Measurements from ENCODE around the gene RASSF3.
"Not testable (repeated sequence)": the region's sequence is repeated elsewhere in the genome, so short reads cannot be mapped to it uniquely, and the experiment has no call there.

Gene RASSF3

DNA sequence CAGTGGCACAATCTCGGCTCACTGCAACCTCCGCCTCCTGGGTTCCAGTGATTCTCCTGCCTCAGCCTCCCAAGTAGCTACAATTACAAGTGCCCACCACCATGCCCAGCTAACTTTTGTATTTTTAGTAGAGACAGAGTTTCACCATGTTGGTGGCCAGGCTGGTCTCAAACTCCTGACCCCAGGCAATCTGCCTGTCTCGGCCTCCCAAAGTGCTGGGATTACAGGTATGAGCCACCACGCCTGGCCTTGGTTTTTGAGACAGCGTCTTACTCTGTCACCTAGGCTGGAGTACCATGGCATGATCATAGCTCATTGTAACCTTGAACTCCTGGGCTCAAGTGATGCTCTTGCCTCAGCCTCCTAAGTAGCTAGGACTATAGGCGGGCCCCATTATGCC lies 79.9 kb downstream of the RASSF3 start:
- not testable (repeated sequence) for DNase-seq (ENCODE audit: low read depth)

DNA sequence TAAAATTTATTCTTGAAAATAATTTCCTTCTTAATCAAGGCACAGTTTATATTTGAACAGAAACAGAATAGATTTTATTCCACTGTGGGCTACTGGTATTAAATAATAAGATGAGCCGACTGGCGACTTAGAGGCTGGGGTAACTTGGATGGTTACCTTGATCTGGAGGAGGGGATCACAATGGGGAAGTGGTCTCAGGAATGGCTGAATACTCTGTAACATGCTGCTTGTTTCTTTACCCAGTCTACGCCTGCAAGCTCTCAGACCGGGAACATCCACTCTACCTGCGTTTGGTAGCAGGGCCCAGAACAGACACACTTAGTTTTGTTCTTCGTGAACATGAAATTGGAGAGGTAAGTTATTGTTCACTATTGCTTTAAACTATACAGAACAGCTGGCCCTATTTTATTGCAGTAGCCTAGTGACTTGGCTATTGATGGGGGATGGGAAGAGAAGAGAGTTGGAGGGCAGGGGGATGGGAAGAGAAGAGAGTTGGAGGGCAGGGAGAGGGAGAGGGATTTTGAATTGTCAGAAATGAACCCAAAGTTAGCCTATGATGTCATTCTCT lies 81.0 kb downstream of the RASSF3 start:
- no peak for DNase-seq (ENCODE audit: low read depth)

DNA sequence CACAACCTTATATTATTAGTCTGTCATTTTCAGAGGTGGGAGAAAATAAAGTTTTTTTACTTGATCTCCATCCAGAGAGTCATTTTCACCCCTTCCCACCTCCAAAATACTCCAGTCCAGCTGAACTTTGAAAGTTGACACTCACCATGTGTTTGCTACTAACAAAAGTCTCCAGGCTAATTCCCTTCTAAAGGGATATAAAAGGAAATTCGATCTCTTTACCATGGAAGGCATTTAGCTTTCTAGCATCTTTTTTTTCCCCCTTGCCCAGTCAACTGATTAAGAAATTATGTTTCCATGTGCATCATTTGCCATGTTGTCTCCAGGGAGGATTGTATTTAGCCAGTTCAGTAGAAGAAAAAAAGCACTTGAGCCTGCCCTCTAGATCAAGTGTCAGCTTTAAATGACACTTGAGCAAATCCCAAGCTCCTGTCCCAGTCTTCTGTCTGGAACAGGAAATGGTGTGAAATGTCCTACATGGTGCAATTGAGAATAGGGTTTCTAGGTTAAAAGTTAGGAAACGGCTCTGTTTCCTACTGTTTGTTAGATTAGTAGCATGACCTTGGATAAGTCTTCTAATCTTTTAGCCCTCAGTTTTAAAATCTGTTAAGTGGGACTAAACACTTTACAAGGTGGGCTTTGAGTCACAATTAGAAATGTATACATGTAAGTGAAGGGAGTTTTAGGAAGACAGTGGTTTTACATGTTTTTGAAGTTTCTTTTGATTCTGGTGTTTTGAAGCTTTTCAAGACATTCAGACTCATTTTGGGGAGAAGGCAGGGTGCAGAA lies 81.7 kb downstream of the RASSF3 start:
- DNase-seq (ENCODE audit: low read depth) = no peak

DNA sequence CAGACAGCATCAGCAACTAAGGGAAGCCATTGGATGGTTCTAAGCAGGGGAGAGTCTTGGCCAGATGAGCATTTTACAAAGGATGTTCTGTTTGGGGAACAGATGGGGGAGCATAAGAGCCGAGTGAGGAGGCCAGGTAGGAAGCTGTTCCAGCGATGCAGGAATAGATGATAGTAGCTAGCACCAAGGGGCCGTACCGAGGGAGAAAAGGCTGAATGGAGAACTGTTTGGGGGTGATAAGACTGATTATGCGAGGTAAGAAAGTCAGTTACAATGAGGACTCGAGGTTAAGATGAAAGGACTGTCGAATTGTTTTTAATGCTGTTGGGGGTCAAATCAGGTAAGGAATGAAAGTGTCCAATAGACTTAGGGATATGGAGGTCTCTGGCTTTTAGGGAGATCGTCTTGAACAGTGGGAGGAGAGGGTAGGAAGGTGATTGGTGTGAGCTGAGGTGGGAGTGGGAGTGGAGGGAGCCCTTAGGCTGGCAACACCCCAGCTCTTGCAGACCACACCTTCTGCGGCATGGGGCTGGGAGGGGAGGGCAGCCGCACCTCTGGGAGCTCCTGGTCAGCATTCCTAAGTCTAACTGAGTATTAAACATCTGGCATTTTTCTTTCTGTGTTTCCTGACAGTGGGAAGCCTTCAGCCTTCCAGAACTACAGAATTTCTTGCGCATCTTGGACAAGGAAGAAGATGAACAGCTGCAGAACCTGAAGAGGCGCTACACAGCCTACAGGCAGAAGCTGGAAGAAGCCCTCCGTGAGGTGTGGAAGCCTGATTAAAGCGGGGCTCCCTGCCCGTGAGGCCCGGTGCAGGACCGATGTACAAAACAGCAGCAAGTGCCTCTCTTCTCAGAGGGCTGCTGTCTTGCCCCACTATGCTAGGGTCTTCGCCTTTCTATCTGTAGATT lies 84.1 kb downstream of the RASSF3 start:
- no peak for DNase-seq (ENCODE audit: low read depth)

DNA sequence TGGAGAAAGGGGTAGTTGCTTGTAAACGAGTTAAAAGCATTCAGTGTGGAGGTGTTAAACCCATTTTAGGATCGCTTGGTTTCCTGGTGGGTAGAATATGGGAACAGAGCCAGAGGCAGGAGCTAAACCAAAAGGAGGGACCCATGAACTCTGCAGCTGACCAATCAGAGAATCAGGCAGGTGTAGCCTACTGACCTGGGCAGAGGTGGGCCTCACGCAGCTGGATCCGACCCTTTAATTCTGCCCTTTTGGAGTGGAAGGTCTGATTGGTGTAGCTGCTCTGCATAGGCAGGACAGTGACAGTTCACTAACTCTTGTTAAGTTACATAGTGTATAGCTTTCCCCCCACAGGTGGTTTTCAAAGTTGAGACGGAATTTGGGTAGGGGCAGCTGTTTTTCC lies 85.3 kb downstream of the RASSF3 start:
- no peak for DNase-seq (ENCODE audit: low read depth)

DNA sequence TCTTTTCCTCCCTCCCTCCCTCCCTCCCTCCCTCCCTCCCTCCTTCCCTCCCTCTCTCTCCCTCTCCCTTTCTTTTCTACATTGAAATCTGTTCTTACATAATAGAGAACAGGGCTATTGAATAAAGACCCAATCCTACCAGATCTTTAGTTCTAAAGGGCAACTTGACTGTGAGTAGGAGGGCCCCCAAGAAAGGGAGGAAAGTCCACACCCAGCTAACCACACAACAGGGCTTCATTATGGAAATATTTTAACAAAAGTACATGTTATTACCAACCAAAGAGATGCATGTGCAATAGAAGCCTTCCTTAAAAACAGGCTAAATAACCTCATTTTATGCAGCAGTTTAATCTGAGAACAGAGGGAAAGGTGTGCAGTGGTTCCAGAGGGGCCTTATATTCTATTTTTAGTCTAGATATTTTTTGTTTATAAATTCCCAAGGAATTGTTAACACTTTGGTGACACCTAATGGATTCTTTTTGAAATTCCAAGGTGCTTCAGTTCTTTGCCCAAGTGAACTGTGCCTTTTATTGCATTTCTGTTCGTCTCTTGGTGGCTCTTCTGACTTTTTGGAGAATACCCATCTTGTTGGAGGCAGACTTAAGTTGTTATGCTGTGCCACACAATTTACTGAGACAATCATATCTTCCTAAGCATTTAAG lies 85.9 kb downstream of the RASSF3 start:
- no peak for DNase-seq (ENCODE audit: low read depth)

DNA sequence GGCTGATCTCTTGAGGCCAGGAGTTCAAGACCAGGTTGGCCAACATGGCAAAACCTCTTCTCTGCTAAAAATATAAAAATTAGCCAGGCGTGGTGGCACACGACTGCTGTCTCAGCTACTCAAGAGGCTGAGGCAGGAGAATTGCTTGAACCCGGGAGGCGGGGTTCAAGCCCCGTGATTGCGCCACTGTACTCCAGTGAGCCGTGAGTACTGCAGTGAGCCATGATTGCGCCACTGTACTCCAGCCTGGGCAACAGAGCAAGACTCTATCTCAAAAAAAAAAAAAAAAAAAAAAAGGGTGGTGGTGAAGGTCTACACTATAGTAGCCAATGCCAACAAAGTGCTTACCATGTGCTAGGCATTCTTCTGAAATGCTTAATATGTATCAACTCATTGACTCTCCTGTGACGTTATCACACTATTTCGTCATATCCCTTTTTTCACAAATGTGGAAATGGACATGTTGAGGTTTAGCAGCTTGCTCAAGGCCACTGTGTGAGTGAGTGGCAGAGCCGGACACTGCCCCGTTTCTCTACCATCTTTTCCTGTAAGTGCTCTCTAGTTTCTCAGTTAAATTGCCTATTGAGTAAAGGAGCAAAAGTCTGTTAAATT lies 89.3 kb downstream of the RASSF3 start:
- no peak for DNase-seq (ENCODE audit: low read depth)

DNA sequence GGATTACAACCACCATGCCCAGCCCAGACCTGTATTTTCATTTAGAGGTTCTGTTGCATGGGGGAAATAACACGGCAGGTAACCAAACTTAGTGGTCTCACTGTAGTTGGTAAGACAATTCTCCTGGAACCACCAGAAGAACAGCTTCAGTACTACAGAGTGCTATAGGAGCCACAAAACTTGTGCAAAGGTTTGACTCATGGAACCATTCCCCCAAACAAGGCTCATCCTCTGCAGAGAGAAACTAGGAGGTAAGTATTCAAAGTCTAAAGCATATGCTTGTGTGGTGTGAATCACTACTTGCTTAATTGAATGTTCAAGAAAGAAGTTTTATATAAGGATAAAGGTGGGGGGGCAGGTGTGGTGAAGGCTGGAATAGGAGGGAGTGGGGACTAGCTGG lies 90.2 kb downstream of the RASSF3 start:
- DNase-seq (ENCODE audit: low read depth) = no peak

DNA sequence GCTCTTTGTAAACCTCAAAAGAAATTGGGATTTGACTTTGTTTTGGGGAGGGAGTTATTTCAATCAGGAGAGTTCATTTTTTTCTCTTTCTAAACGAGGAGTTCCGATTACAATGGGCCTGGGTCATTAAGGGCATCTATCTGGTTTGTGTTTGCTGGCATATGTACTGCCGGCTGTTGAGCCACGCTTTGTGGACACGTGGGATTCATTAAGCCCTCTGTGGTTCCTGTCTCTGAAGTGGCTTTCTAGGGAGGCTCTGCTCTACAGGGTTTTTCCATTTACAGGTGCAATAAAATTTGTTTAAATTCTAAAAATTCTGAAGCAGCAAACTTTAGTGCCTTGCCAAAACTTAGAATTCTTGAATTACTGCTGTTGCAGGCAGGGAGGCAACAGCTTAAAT lies 91.0 kb downstream of the RASSF3 start:
- DNase-seq (ENCODE audit: low read depth) = no peak

DNA sequence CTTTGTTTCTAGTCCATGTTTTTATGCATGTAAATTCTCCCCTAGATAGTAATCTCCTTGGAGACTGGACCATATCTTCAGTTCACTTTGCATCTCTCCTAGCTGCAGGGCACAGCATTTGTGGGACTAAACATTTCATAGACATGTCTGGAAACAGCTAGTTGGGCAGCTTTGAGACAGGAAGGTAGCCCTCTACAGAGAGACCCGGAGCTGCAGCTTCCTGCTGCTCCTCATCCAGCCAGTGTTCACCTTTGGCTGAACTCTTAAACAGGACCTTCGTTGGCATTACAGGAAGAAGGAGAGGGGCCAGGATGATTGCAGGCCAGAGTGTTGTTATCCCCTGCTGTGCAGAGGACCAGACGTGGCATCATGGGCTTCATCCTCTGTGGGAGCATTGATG lies 96.0 kb downstream of the RASSF3 start:
- DNase-seq (ENCODE audit: low read depth) = no peak

DNA sequence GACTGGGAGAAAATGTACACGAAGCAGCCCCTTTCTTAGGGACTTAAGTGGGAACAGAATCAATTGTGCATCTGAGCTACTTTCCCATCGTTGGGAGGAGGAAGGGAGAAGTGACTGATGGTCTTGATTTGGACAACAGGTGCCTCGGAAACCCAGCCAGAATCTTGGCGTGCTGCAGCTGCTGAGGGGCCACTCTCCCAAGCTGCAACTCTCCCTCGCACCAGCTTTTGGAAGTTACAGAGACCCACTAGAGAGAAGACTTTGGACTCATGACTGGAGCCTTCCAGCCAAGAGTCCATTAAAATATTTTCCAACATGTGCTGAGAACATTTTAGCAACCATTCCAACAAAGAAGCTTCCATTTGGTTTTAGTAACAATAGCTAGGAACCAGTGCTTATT lies 96.6 kb downstream of the RASSF3 start:
- no peak for DNase-seq (ENCODE audit: low read depth)

DNA sequence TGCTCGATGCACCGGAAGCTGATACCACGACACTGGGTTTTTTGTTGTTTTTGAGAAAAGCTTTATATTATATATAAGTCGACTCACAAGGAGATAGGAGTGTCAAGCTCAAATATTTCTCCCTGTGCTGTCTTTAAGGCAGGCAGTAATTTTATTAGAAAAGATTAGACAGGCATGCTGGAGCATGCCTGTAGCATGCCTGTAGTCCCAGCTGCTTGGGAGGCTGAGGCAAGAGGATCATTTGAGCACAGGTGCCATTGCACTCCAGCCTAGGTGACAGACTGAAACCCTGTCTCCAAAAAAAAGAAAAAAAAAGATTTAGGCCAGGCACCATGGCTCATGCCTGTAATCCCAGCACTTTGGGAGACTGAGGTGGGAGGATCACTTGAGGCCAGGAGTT lies 97.1 kb downstream of the RASSF3 start:
- DNase-seq (ENCODE audit: low read depth) = no peak

DNA sequence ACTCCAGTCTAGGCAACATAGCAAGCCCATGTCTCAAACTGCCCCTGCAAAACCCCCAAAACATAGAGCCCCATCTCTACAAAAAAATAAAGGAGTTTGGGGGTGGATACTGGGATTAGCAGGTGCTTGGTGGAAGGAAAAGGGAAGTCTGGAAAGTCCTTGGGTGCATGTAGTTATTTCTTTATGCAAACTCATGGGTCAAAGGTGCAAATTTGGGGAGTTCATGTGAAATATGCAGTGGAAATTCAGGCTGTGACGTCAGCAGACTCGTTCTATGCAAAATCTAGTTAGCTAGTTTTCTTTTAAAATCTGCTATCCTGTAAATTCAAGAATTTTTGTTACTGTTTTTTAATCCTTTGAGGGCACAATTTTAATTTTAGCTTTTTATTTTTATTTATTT lies 97.6 kb downstream of the RASSF3 start:
- DNase-seq (ENCODE audit: low read depth) = no peak

DNA sequence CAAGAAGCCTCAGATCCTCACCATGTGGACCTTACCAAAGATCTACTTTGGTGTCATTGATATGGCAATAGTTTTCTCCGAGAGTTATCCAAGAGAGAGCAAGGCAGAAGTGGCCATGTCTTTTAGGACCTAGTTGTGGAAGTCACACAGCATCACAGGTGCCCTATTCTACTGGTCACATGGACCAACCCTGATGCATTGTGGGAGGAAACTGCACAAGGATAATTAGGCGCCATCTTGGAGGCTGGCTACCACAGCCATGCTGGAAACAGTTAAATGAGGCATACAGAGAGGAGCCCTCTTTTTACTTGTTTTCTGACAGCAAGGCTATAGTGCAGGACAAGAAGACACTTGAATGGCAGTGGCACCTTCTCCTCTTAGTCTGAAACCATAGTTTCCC lies 99.1 kb downstream of the RASSF3 start:
- no peak for DNase-seq (ENCODE audit: low read depth)

DNA sequence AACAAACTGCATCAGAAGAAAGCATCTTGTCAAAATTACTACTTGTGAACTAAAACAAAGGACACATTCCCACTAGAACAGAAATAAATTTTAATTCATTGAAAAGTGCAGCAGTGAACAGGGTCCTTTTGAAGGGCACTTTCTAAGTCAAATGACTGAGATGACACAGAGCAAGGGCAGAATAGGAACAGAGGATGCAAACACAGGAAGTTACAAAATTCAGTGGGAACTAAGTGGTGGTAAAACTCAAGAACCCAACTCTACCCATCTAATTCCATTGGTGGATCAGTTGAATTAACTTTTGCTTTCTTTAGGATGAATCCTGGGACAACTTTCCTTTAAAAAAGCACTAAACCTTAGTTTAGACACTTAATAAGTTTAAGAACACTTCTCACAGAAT lies 103.1 kb downstream of the RASSF3 start:
- no peak for DNase-seq (ENCODE audit: low read depth)

DNA sequence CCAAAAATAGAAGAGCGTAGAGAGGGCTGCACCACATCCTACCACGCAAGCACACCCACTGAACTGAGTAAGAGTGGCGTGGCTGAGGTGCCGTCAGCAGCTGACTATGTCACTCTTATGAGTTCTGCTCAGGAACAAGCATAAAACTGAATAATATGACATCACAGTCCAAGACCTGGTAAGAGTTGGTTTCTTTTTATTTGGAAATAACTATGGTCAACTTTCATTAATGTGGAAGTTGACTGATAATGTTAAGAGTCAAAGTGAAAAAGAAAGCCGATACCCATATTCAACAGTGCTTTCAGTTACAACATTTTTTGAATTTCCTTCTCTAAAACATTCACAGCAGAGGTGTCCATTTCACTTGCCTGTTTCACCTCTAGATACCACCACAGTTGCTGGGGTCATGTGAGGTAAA lies 104.3 kb downstream of the RASSF3 start:
- no peak for DNase-seq (ENCODE audit: low read depth)

DNA sequence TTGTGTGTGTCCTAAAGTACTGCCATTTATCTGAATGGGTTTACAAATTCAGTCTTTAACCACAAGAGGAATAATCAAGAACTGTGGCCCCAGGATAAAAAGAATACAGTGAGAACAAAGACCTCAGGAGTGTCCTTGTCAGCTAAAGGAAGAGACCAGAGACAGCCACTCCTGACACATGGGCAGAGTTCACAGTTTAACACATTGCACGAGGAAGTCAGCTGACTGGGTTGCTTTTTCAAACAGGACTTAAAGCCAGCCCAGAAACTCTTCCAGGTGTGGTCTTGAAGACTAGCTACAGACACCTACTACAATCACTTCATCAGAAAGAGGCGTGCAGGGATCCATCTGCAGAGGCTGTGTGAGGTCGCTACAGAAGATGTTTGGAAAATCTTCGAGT lies 106.1 kb downstream of the RASSF3 start:
- no peak for DNase-seq (ENCODE audit: low read depth)

DNA sequence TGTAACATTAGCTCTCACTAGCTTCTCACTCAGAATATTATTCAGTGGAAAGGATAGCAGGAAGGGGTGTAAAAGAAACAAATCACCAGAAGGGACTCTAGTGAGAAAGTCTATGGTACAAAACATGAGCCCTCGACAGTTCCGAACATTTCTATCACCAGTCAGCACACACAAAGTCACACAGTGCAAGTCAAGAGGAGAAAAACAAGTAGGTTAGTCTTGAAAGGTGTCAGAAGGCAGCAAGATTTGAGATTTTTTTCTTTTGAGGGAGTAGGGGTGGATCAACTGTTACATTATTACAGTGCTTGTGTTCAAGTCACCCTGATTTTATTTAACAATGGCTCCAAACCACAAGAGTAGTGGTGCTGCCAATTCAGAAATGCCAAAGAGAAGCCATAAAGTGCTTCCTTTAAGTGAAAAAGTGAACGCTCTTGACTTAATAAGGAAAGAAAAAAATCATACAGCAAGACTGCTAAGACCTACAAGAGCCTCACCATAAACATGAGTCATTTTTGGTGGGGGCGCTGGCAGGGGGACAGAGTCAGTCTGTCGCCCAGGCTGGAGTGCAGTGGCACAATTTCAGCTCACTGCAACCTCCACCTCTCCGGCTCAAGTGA lies 106.7 kb downstream of the RASSF3 start:
- DNase-seq (ENCODE audit: low read depth) = no peak

DNA sequence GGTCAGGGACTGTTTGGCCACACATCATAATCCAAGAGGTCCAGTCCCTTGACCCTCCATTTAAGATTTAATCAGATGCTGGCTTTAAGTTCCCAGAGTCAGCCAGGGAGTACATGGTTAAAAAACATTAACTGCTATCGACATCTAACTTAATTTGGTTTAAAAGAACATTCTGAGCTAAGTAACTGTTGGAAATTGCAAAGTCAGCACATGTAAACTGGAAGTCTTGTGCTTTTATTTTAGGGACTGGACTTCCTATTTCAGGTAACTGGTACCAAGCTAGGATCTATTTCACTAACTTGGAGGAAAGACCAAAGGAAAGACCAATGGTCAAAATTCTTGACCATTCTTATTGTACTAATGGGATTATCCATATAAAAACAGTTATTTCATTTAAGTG lies 108.4 kb downstream of the RASSF3 start:
- no peak for DNase-seq (ENCODE audit: low read depth)

DNA sequence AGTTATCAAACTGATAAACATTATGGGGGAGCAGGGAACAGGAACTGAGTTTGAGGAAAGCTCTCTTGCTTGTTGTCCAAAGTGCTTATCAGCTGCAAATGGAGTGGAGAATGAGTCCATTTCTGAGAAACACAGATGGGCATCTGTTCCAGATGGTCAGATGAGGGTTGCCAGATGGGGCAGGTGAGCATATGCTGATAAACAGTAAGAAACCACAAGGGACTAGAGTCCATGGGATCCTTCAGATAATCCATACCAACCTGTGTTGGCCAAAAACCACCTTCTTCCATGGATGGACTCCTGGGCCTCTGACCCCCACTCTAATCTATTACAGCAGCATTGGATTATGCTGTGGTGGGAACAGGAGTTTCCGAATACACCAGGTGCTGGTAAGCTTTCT lies 110.6 kb downstream of the RASSF3 start:
- DNase-seq (ENCODE audit: low read depth) = no peak

DNA sequence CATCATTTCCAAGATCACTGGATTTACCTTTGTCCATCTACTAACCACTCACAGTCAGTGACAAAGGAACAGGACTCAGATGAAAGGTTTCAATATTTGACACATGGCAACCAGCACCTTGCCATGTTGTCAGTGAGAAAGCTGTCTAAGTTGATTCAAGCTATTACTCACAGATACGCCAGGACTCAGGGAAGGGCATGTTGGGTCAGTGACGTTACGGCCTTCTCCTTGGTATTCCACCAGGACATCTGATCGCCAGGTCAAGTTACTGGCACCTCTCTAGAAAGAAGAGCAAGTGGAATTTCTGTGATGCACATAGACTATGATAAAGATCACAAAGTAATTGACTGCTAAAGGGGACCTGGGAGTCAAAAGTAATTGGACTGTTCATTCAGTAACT lies 112.5 kb downstream of the RASSF3 start:
- DNase-seq (ENCODE audit: low read depth) = no peak

DNA sequence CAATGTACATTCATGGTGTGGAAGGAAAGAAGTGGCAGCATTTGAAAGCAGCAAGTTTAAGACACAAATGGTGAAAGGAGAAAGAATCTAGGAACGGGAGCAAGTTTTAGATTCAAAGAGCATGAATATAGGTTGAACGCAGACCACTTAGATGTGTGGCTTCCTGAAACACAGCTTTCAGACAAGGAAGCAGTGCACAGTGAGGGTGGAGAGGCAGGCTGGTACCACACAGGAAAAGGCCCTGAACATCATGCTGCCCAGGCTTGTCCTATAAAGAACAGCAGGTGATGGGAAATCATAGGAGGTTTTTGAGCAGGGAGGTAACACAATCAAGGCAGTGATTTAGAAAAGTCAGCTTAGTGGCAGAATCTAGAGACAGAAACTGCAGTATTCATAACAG lies 113.3 kb downstream of the RASSF3 start:
- DNase-seq (ENCODE audit: low read depth) = no peak

All from activated T-helper 1 cell treated with Interleukin-2 at 50 U/mL for 16 hours (primary cell).